Right lung (tissue), 5 donors: ENCODE measurements around the gene SSTR4. TPM values are rescaled to one million over a fixed set of nuclear protein-coding genes. Genes with fewer than 3 reads are reported as not detected.
"Not testable (repeated sequence)": the region's sequence is repeated elsewhere in the genome, so short reads cannot be mapped to it uniquely, and the experiment has no call there.

Source experiments
- DNase-seq, 2 donors: peaks; one replicate each; pipeline ENCODE4 v3.0.0-alpha.2; 2013
- polyA plus RNA-seq, 5 donors: library from polyadenylated mRNA; unstranded; fragments of 120-200 nt; gene quantifications; one replicate each; pipeline versions ENCODE4 v1.2.1 to v1.2.3, GENCODE V29; 2013; ENCODE audit warnings: inconsistent platforms in 1 of 5, low replicate concordance in 1 of 5; ENCODE audit not compliant: insufficient read length in 5 of 5, insufficient read depth in 1 of 5

Gene SSTR4
- polyA plus RNA-seq, 5 donors = 0.13 to 0.36 (median 0.24) TPM

DNA sequence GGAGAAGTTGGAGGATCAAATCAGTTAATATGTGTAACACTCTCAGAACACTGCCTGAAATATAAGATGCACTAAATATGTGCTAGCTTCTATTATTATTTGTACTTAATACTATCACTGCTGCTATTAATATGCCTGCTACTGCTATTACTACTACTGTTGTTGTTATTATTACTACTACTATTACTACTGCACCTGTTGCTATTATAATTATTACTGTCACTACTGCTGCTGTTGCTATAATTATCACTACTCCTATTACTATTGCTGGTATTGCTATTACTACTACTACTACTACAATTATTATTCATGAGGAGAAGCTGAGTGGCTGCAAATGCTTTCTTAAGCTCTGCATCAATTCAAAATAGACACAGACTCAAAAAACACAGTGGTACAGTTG lies 16.7 kb upstream of the SSTR4 start:
- DNase-seq = no peak

DNA sequence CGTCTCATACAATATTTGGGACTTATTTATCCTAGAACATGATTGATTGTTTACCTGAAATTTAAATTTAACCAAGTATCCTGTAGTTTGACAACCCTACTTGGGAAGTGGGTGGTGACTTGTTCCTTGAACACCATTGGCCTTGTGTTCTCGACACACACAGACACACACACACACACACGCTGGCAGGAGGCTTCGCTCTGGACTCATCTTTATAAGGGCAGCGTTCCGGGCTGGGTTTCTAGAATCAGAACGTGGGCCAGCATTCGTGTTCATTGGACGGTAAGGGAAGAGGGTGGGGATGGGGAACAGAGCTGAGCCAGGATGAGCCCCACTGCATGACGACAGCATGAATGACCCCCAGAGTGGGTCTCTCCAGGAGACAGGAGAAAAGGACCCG lies 16.2 kb upstream of the SSTR4 start:
- DNase-seq = no peak

DNA sequence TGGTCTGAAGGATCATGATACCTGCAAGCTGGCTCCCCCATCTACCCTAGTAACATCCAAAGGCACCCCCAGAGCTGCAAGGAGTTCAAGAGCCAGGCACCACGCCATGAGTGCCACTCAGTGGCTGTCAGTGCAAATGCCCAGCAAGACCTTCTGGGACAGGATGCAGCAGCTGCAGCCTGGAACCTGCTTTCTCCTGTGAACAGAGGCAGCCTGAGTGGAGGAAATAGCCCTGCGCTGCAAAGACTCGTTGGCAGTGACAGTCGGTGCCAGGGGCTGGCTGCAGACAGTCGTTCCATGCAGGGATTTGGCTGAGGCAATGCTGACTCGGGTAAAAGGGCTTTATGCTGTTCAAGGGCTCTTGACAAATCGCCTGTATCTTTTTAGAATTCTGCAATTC lies 15.7 kb upstream of the SSTR4 start:
- DNase-seq = no peak

DNA sequence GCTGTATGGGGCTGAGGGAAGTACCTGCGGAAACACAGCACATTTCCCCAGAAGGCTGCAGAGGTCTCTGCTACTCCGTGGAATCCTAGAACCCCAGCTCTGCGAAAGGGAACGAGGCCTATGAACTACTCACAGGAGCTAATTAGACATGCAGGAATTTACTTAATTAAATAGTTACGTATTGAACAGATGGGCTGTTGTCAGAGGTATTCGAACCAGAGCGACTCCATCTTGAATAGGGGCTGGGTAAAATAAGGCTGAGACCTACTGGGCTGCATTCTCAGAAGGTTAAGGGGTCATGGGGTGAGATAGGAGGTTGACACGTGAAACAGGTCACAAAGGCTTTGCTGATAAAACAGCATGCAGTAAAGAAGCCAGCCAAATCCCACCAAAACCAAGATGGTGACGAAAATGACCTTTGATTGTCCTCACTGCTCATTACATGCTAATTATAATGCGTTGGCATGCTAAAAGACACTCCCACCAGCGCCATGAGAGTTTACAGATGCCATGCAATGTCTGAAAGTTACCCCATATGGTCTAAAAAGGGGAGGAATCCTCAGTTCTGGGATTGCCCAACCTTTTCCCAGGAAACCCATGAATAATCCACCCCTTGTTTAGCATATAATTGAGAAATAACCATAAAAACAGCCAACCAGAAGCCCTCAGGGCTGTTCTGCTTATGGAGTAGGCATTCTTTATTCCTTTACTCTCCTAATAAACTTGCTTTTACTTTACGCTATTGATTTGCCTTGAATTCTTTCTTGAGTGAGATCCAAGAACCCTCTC lies 14.7 kb upstream of the SSTR4 start:
- DNase-seq = no peak

DNA sequence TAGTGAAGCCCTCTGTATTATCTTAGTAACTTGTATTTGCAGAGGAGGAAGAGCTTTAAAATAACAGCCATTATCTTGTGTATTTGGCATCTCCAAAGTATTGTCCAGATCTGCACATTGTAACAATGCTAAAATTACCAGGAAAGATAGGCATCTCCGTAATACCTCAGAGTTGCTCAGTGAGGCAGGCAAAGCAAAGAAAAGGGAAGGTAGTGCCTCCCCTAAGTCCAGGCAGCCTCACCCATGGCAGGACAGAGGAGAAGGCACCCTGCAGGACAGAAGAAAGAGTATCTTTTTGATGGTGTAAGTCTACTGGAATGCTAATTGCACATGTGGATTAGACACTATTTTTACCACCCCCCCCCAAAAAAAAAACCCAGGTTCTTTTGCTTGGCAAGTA lies 13.6 kb upstream of the SSTR4 start:
- no peak for DNase-seq

DNA sequence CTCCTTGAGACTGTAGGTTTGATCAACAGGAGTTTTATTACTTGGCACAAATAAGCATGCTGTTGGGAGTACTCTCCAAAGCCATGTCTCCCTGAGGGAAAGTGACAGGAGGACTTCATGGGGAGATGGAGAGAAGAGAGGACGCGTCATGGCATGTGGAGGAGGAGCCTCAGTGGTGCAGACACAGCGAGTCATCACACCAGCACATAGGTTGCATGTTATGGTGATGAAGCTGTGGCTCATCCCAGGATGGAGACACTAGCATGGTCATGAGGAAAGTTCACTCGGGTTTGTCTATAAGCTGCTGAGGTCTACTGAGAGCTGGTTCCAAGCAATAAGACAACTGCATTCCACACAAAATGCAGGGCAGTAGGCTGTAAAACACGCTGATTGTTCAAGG lies 13.2 kb upstream of the SSTR4 start:
- no peak for DNase-seq

DNA sequence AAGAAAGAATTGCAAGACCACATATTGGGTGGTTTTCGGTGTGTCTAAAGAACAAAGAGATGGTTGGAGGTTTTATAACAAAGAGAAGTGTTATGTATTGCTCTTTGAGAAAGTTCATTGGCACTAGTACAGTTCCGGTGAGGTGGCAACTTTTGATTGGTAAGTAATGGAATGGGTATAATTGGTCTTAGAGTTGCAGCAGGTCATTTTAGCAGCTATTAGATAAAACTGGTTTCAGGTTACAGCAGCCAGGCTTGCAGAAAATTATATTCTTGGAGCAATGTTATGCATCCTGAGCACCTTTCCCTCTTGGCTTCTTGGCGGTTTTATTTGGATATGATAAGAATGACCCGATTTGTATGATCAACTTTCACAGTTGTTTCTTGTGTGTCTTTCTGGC lies 12.3 kb upstream of the SSTR4 start:
- no peak for DNase-seq

DNA sequence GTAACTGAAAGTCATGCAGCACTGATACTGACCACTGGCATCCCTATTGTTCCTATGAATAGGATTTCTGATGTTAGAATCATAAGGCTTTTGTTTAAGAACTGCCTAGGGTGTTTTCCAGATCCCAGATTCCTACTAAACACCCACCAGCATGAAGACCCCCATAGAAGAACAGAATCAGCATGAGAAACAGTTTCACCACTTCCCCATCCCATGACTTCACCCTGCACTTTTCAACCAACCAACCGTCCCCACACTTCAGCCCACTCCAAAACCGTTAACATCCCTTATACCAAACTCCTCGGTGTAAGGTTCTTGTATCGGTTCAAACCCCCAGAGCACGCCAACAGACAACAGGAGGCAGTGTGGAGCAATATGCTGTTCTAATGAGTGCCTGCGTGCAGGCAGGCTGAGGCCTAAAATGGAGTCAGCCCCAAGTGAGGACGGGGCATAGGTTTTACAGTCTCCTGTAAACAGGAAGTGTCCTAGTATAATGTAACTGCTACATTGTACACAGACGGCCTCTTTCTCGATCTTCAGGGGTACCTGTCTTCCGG lies 11.4 kb upstream of the SSTR4 start:
- DNase-seq = no peak

DNA sequence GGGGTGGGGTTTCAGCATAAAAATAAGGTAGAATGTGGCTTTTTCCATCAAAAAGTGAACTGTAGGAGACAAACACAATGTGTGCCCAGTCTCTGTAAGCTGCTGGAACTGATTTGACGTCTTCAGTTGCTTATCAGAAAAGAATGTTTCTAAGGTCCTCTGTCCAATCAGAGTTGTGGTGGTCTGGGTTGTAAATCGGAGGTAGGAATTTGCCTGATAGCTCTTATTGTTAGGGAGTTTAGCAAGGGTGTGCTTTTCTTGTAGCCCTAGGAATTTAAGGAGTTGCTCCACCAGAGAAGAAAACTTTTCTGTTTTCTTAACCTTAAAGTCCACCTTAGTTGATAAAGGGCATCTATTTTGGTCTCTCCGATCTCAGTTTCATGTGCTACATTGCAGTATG lies 10.4 kb upstream of the SSTR4 start:
- DNase-seq = no peak

DNA sequence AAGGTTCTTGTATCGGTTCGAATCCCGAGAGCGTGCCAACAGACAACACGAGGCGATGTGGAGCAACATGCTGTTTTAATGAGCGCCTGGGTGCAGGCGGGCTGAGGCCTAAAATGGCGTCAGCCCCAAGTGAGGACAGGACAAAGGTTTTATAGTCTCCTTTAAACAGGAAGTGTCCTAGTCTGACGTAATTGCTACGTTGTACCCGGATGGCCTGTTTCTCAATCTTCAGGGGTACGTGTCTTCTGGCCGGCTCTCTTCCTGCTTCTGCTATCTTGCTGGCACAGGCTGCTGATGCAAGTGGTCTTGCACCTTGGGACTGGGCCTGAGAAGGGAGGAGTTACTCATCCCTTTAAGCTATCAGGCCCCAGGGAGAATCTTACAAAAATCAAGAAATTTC lies 9.6 kb upstream of the SSTR4 start:
- not testable (repeated sequence) for DNase-seq

DNA sequence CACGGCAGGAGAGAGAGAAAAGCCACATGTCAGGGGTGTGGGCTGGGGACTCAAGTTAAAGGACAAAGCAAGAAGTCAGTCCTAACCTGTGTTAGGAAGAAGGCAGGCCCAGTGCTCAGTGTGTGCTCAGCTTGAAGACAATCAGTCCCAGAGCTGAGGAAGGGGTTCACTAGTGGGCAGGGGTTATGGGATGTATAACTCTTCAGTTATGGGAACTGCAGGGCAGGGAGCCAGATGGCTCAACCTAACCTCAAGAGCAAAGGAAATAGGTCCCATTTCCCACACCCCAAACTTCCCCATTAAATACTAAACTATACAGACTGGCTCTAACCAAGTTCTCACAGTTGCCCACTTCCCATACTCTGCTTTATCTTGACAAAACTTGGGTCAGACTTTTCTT lies 7.4 kb upstream of the SSTR4 start:
- DNase-seq = no peak

DNA sequence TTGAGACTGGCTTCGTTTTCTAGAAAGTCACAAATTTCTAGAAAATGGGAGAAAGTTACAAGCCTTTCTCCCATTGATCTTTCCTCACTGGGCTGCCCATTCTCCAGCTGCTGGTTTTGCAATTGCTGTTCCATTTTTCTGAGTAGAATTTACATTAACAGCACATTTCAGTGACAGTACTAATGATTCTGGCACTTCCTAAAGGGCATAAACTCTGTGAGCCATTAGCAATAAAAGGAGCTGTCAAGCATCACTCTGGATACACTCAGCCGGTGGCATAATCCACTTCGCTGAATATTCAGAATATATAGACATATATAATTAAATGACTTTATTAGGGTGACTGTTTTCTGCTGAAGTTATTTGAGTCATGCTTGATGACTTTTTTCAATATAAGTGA lies 6.7 kb upstream of the SSTR4 start:
- DNase-seq = no peak

DNA sequence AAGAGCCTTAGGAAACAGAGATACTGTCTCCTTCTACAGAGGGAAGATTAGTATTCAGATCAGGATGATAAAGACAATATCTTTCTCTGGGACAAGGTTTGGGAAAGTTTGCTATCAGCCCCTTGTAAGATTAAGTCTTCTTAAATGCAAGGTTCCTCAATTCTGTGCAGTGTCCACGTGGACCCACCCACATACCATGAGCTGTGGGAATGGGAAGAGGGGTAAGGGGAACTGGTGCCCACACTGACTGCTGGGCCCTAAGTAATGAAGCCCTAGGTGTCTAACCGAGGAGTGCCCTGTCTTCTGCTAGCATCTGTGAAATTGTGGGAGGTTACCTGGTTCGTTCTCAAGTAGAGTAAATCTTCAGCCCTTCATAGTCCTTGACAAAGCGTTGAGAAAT lies 5.8 kb upstream of the SSTR4 start:
- DNase-seq = no peak

DNA sequence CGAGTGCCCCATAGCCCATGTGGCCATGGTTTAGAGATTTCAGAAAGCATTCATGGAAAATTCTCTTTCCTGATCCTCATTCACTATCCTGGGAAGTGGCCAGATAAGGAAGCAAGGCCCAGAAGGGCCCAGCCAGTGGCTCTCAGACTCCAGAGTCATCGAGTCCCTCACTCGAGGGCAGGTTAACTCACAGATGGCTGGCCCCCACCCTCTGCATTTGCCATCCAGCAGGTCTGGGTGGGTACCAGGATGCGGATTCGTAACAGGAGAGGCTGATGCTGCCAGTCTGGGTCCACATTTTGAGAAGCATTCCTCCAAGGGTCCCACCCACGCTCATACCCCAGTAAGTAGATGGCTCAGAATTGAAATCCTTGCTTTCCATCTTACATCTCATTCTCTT lies 3.8 kb upstream of the SSTR4 start:
- DNase-seq = no peak

DNA sequence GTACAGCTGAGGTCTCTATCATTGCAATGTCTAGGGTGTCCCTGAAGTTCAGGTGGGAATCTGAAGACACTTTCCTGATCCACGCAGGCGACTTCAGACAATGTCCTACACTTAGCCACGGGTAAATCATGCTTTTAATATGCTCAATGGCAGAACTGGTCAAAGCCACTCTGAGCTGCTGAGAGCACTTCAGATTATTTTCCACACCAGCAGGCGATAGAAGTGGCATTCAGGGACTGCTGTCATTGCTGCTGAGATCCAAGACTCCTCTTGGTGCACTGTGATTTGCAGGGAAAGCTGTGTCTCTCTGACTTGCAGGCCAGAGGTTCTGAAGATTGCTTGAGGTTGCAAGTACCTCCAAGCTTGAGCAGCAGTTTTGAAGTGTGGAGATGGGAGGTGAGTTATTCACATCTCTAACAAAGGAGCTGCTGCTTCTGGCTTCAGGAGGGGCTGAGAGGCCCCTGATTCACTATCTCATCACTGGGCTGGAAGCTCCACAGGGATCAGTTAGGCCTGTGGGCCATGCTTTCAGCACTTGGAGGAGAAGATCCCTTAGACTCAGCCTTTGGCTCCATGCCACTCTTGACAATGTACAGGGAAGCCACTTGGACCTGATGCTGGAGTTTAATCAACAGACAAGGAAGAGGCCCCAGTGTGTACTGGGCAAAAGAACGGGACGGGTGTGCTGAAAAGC lies 2.9 kb upstream of the SSTR4 start:
- no peak for DNase-seq

DNA sequence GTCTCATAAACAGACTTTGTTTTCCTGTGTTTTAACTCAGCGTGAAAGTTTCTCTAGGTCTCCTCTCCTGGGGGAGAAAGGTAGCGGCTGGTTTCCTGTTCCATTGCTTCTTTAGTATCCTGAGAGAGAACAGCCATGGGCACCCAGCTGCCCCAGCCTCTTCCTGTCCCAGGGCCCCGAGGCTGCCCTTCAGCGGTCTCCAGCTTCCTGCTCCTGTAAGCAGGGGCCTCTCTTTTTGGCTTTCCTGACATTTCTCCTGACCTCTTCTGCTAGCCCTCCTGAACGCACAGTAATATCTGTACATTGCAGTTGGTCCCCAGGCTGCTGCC lies 2.4 kb upstream of the SSTR4 start:
- no peak for DNase-seq

DNA sequence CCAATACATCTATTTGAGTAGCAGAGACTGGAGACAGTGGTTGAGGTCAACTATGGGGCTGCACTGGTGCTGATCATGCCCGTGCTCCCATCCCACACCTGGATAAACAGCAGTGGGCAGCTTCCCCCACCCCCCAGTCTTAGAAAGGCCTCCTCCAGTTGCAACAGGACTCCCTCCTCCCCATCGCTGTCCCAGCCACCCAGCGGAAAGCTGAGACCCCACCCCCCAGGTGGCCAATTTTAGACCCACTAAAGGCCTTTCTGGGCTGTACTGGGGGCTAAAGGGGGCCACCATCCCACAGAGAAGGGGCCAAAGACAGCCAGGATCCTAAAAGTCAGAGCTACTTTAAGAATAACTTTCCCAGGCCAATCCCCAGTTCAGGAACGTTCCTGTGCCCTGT lies 1.2 kb upstream of the SSTR4 start:
- DNase-seq = no peak

DNA sequence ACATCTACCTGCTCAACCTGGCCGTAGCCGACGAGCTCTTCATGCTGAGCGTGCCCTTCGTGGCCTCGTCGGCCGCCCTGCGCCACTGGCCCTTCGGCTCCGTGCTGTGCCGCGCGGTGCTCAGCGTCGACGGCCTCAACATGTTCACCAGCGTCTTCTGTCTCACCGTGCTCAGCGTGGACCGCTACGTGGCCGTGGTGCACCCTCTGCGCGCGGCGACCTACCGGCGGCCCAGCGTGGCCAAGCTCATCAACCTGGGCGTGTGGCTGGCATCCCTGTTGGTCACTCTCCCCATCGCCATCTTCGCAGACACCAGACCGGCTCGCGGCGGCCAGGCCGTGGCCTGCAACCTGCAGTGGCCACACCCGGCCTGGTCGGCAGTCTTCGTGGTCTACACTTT lies 619 bp downstream of the SSTR4 start:
- DNase-seq = no peak

DNA sequence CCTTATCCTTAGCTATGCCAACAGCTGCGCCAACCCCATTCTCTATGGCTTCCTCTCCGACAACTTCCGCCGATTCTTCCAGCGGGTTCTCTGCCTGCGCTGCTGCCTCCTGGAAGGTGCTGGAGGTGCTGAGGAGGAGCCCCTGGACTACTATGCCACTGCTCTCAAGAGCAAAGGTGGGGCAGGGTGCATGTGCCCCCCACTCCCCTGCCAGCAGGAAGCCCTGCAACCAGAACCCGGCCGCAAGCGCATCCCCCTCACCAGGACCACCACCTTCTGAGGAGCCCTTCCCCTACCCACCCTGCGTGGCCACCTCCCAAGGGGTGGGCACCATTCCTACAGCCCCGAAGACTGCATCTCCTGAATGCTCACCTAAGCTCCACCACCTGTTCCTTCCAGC lies 1.3 kb downstream of the SSTR4 start:
- DNase-seq = no peak

DNA sequence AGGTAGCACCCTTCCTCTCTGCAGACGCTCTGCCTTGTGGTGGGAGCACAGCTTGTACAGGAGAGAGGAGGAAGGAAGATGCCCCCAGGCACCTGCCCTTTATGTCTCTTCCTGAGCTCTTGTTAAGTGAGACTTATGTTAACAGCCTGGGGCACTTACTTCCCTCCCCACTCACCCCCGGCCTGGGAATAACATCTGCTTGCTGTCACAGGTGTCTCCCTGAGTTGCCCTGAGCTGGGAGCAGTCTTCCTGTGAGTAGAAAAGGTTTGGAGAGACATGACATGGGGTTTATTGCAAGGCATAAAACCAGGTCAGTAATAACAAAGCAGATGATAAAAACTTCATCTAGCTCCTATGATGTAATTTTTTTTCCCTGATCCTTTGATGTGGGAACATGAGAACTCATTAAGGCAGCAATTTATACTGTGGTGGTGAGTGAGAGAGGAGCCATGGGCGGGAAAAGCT lies 1.9 kb downstream of the SSTR4 start:
- DNase-seq = no peak

DNA sequence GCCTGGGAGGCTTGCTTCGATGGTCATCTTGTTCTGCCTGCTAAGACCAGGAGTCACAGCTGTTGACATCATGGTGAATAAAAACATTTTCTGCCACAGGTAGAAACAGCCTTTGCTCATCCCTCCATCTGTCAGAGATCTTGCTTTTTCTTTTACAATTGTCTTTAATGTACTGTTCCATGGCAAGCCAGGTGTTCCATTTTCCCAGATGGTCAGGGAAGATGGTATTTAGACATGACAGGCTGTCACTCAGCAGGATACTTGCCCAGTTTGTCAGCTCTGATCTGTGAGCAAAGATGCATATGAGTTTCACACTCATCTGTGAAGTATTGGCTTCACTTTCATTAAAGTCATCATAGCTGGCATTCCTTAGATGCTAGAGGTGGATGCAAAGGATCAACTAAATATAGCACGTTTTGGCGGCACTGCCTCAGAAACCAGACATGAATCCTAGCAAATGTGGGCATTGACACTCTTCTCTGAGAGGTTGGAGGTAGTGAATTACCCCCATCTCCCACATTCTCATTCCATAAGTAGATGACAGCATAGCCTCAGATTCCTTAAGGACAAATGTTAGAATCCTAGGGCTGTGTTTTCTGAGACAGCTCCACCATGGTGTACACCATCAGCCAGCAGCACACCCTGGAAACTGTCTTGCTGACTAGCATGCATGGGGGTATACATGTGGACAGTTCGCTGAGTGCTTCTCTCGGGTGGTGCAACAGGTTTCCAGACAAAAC lies 4.2 kb downstream of the SSTR4 start:
- DNase-seq = no peak

DNA sequence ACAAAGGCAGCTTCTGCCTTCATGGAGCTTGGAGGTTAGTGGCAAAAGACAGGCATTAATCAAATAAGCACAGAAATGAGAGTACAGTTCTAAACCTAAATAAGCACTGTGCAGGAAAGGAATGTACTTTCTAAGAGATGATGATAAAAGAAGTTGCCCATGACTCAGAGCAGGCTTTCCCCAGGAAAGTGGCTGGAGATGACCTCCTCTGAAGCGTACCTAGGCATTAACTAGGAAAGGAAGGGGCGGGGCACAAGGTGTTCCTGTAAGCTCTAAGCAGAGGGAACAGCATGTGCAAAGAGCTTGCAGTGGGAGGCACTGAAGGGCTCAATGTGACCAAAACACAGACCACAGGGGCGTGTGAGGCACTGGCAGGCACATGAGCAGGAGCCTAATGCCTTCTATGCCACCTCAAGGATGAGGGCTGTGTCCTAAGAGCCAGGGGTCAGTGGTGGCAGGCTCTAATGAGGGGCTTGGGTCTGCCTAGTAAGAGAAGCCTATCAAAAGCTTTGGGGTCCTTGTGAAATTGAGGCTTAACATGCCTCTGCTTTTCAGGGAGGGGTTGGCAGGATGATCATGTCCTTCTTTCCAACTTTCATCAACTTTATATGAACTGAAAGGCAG lies 4.9 kb downstream of the SSTR4 start:
- no peak for DNase-seq
